Measurements from ENCODE around the gene MCRIP1.

MCRIP1 gene

GRCh38 chr17:81803728-81804558 lies 29.1 kb downstream of the MCRIP1 start, which contains the start of gene GCGR:
TSS of gene GCGR (plus strand) at chr17:81804150. CDS start at chr17:81809019, 4,869 bp downstream.
- DNase-seq (ENCODE audit: low spot score): no peak

- DNase-seq (ENCODE audit: low spot score): no peak
Observed at GRCh38 chr17:81802856-81803643, 30.0 kb downstream of the MCRIP1 start.

- no peak for DNase-seq (ENCODE audit: low spot score)
Observed at GRCh38 chr17:81802048-81802758, 30.9 kb downstream of the MCRIP1 start.

- no peak for DNase-seq (ENCODE audit: low spot score)
Observed at GRCh38 chr17:81801327-81801726, 31.8 kb downstream of the MCRIP1 start.

GRCh38 chr17:81794509-81794908 lies 38.6 kb downstream of the MCRIP1 start:
- peak; percentile 52 for DNase-seq (ENCODE audit: low spot score)

- no peak for DNase-seq (ENCODE audit: low spot score)
Observed at GRCh38 chr17:81794074-81794476, 39.0 kb downstream of the MCRIP1 start.

GRCh38 chr17:81792675-81793615 lies 40.1 kb downstream of the MCRIP1 start:
- no peak for DNase-seq (ENCODE audit: low spot score)

Data from GM03348 (cell line).